IMR-90 (cell line): ENCODE results near the gene SPATA31D3. TPM values are rescaled to one million over a fixed set of nuclear protein-coding genes. Genes with fewer than 3 reads are reported as not detected.

Experiments
- ATAC-seq: fragments of 200-7000 bp; cut with Tn5 transposase; 2 replicates; pipeline ENCODE4 v1.9.1; 2020; ENCODE audit warnings: low read depth, mild to moderate bottlenecking, moderate library complexity
- BruUV-seq: library from RNA; stranded (reverse); fragments of 400-500 nt; replicated peaks from 2 replicates; lab custom pipeline; 2021; lab: Mats Ljungman, UMichigan
- CTCF ChIA-PET: fragments of 300-600 bp; formaldehyde crosslinking; extraction: SDS; loops from one replicate; lab custom pipeline; 2021; ENCODE audit warnings: antibody characterized with exemption; lab: Yijun Ruan, JAX
- POLR2A ChIA-PET: fragments of 300-600 bp; sonication (Branson Sonifier 250); formaldehyde crosslinking; loops from one replicate; lab custom pipeline; 2022; ENCODE audit warnings: antibody characterized with exemption; ENCODE audit not compliant: unreplicated experiment; lab: Charles Lee
- DNase-seq: peaks from one replicate; pipeline ENCODE4 v3.0.0; 2013
- H2AFZ ChIP-seq: replicated peaks from 2 replicates; pipeline ENCODE3; 2013; ENCODE audit warnings: low read length, mild to moderate bottlenecking; ENCODE audit not compliant: poor library complexity
- H2AK5ac ChIP-seq: 2 replicates; pipeline ENCODE4 v1.6.1; 2013; ENCODE audit warnings: low read depth, low read length, inconsistent platforms
- H2AK9ac ChIP-seq: replicated peaks from 2 replicates; pipeline ENCODE3; 2013; ENCODE audit warnings: mild to moderate bottlenecking, low read depth, low read length, moderate library complexity; ENCODE audit not compliant: poor library complexity
- H2BK120ac ChIP-seq: 2 replicates; pipeline ENCODE4 v1.6.1; 2013; ENCODE audit warnings: low read depth, low read length, inconsistent platforms
- H2BK15ac ChIP-seq: 3 replicates; pipeline ENCODE4 v1.6.1; 2013; ENCODE audit warnings: low read depth, low read length, inconsistent platforms
- H2BK20ac ChIP-seq: 2 replicates; pipeline ENCODE4 v1.6.1; 2013; ENCODE audit warnings: low read depth, mild to moderate bottlenecking, inconsistent platforms, low read length, moderate library complexity
- H2BK5ac ChIP-seq: 2 replicates; pipeline ENCODE4 v1.6.1; 2013; ENCODE audit warnings: mild to moderate bottlenecking, low read depth, low read length, inconsistent platforms; ENCODE audit not compliant: poor library complexity, severe bottlenecking
- H3K14ac ChIP-seq: replicated peaks from 2 replicates; pipeline ENCODE4 v1.6.1; 2013; ENCODE audit warnings: low read depth, low read length, inconsistent platforms
- H3K18ac ChIP-seq: 2 replicates; pipeline ENCODE4 v1.6.1; 2013; ENCODE audit warnings: low read depth, low read length, control low read depth
- H3K23ac ChIP-seq: 2 replicates; pipeline ENCODE4 v1.6.1; 2013; ENCODE audit warnings: low read depth, low read length, inconsistent platforms
- H3K27ac ChIP-seq: 2 replicates; pipeline ENCODE4 v1.5.1; 2013; ENCODE audit warnings: mild to moderate bottlenecking, control low read depth, low read length; ENCODE audit not compliant: insufficient read depth
- H3K27me3 ChIP-seq: 2 replicates; pipeline ENCODE4 v1.6.1; 2013; ENCODE audit warnings: low read length; ENCODE audit not compliant: control insufficient read depth, insufficient read depth
- H3K36me3 ChIP-seq: 2 replicates; pipeline ENCODE4 v1.6.1; 2013; ENCODE audit warnings: low read length, mixed read lengths; ENCODE audit not compliant: control insufficient read depth, insufficient read depth
- H3K4ac ChIP-seq: 2 replicates; pipeline ENCODE4 v1.6.1; 2013; ENCODE audit warnings: low read depth, low read length, inconsistent platforms
- H3K4me1 ChIP-seq: 2 replicates; pipeline ENCODE4 v1.6.1; 2013; ENCODE audit warnings: low read length, mixed read lengths; ENCODE audit not compliant: control insufficient read depth, insufficient read depth
- H3K4me2 ChIP-seq: 2 replicates; pipeline ENCODE4 v1.6.1; 2013; ENCODE audit warnings: low read depth, mild to moderate bottlenecking, control low read depth, low read length, moderate library complexity
- H3K4me3 ChIP-seq: 2 replicates; pipeline ENCODE4 v1.5.1; 2013; ENCODE audit warnings: low read depth, mild to moderate bottlenecking, control low read depth, low read length, moderate library complexity; ENCODE audit not compliant: insufficient read depth
- H3K56ac ChIP-seq: 2 replicates; pipeline ENCODE4 v1.6.1; 2013; ENCODE audit warnings: low read length, inconsistent platforms; ENCODE audit not compliant: insufficient read depth; ENCODE audit errors: extremely low read depth
- H3K79me1 ChIP-seq, 2 experiments: 2 replicates each; pipeline ENCODE4 v1.6.1; 2013; ENCODE audit warnings: low read length in 2 of 2, inconsistent platforms in 1 of 2, low read depth in 1 of 2
- H3K9ac ChIP-seq: 2 replicates; pipeline ENCODE4 v1.6.1; 2013; ENCODE audit warnings: low read depth, low read length, control low read depth
- H3K9me1 ChIP-seq: 2 replicates; pipeline ENCODE4 v1.6.1; 2013; ENCODE audit warnings: low read length, inconsistent platforms; ENCODE audit not compliant: insufficient read depth
- H3K9me3 ChIP-seq: 2 replicates; pipeline ENCODE4 v1.6.1; 2013; ENCODE audit warnings: low read length; ENCODE audit not compliant: control insufficient read depth, insufficient read depth
- H4K20me1 ChIP-seq: 2 replicates; pipeline ENCODE4 v1.6.1; 2013; ENCODE audit warnings: low read length, inconsistent platforms; ENCODE audit not compliant: insufficient read depth
- H4K5ac ChIP-seq: 2 replicates; pipeline ENCODE4 v1.6.1; 2013; ENCODE audit warnings: mild to moderate bottlenecking, low read depth, low read length, control low read depth
- H4K8ac ChIP-seq, 2 experiments: 2 replicates each; pipeline ENCODE4 v1.6.1; 2013; ENCODE audit warnings: low read depth in 2 of 2, low read length in 2 of 2, control low read depth in 1 of 2, inconsistent platforms in 1 of 2
- H4K91ac ChIP-seq: 2 replicates; pipeline ENCODE4 v1.6.1; 2013; ENCODE audit warnings: low read depth, low read length, inconsistent platforms; ENCODE audit not compliant: insufficient read depth
- BHLHE40 ChIP-seq: fragments of 150-350 bp; IDR thresholded peaks from 2 replicates; pipeline ENCODE4 v1.6.1; 2016; ENCODE audit warnings: mild to moderate bottlenecking, low read depth, low read length
- CEBPB ChIP-seq: IDR thresholded peaks from 2 replicates; pipeline ENCODE4 v1.6.1; 2012; ENCODE audit warnings: low read depth, low read length, improper control_type of control experiment
- CHD1 ChIP-seq: IDR thresholded peaks from 2 replicates; pipeline ENCODE4 v1.6.1; 2012; ENCODE audit warnings: low read depth, low read length, improper control_type of control experiment
- CTCF ChIP-seq: conservative IDR thresholded peaks from 2 replicates; pipeline ENCODE4 v1.5.1; 2012; ENCODE audit warnings: mild to moderate bottlenecking, low read depth, low read length, improper control_type of control experiment
- ELK1 ChIP-seq: fragments of 150-350 bp; IDR thresholded peaks from 2 replicates; pipeline ENCODE4 v1.6.1; 2016; ENCODE audit warnings: low read depth, mild to moderate bottlenecking, low read length, moderate library complexity, borderline replicate concordance
- FOS ChIP-seq: fragments of 150-350 bp; IDR thresholded peaks from 2 replicates; pipeline ENCODE4 v1.6.1; 2016; ENCODE audit warnings: low read depth, low read length
- MAFK ChIP-seq: IDR thresholded peaks from 2 replicates; pipeline ENCODE4 v1.6.1; 2012; ENCODE audit warnings: low read depth, low read length, improper control_type of control experiment
- MAZ ChIP-seq: IDR thresholded peaks from 2 replicates; pipeline ENCODE4 v1.6.1; 2012; ENCODE audit warnings: low read depth, mild to moderate bottlenecking, low read length, improper control_type of control experiment, moderate library complexity, borderline replicate concordance
- MXI1 ChIP-seq: IDR thresholded peaks from 2 replicates; pipeline ENCODE4 v1.6.1; 2012; ENCODE audit warnings: low read depth, mild to moderate bottlenecking, low read length, moderate library complexity, borderline replicate concordance
- NFE2L2 ChIP-seq: fragments of 150-350 bp; IDR thresholded peaks from 2 replicates; pipeline ENCODE4 v1.6.1; 2016; ENCODE audit warnings: low read depth, mild to moderate bottlenecking, low read length
- POLR2A ChIP-seq: IDR thresholded peaks from 2 replicates; pipeline ENCODE4 v1.6.1; 2012; ENCODE audit warnings: mild to moderate bottlenecking, low read depth, low read length
- RAD21 ChIP-seq: IDR thresholded peaks from 2 replicates; pipeline ENCODE4 v1.6.1; 2012; ENCODE audit warnings: low read length, improper control_type of control experiment
- RCOR1 ChIP-seq: IDR thresholded peaks from 2 replicates; pipeline ENCODE4 v1.6.1; 2012; ENCODE audit warnings: mild to moderate bottlenecking, low read length, improper control_type of control experiment; ENCODE audit not compliant: insufficient replicate concordance
- RFX5 ChIP-seq: IDR thresholded peaks from 2 replicates; pipeline ENCODE4 v1.8.0; 2012; ENCODE audit warnings: low read depth, mild to moderate bottlenecking, low read length, moderate library complexity
- SMC3 ChIP-seq: fragments of 150-350 bp; IDR thresholded peaks from 2 replicates; pipeline ENCODE4 v1.6.1; 2016; ENCODE audit warnings: low read depth, mild to moderate bottlenecking, antibody characterized with exemption, low read length, moderate library complexity
- WGBS, 2 experiments: methylation state at CpG; one replicate each; pipeline versions ENCODE4 v1.1.5 to v1.1.7; 2013; ENCODE audit warnings: missing lambda C conversion rate in 2 of 2; ENCODE audit not compliant: insufficient read length in 1 of 2; ENCODE audit errors: extremely low coverage in 2 of 2; 5-methylcytosine and 5-hydroxymethylcytosine counted together
- dilution Hi-C: fragments of 300-500 bp; cut with HindIII; formaldehyde crosslinking; loops from one replicate; pipeline ENCODE4 v1.14.3; 2018; ENCODE audit warnings: low sequenced_read_pairs; ENCODE audit not compliant: unreplicated experiment
- in situ Hi-C: fragments of 300-500 bp; cut with MboI; formaldehyde crosslinking; loops from 3 replicates; pipeline ENCODE4 v1.14.3; 2019; ENCODE audit warnings: low sequenced_read_pairs, inconsistent platforms, mixed read lengths
- intact Hi-C: fragments of 100-400 bp; cut with micrococcal nuclease; formaldehyde crosslinking; loops from 2 replicates; pipeline ENCODE4 v1.10.0; 2022
- polyA plus RNA-seq, 3 experiments: library from polyadenylated mRNA; depleted of rRNA; stranded (reverse); fragments of >200 nt; gene quantifications; 2 replicates each; pipeline ENCODE4 v1.2.3, GENCODE V29; 2012; ENCODE audit warnings: low replicate concordance in 1 of 3
- total RNA-seq: library from RNA; depleted of rRNA; stranded (reverse); fragments of >200 nt; gene quantifications from 2 replicates; pipeline ENCODE4 v1.2.3, GENCODE V29; 2012
- TF ChIP-seq, protein P1 (sequence below): fragments of 150-350 bp; IDR thresholded peaks from 2 replicates; pipeline ENCODE4 v1.6.1; 2017; ENCODE audit warnings: mild to moderate bottlenecking, antibody characterized with exemption, low read length, low read depth

Gene SPATA31D3
- total and polyA plus RNA-seq, 2 of the 4 experiments (the other 2 are of a cell fraction), result not detected

DNA sequence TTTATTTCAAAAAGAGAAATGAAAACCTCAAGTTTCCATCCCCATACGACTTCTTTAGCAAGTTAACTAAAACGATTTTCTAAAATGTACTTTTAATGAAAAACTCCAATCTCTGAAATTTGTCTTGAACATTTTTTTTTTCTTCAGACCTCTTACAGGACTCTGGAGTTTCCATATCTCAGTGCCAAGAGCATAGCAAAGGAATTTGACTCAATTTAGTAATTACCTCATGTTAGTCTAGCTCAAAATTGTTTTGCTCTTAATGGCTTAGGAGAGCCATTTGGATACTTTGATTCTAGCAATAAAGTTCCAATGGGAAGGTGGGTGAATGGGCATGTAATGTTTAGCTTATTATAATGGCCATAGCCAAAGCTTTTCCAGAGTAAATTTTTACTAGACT lies 41.1 kb upstream of the SPATA31D3 start:
- H4K5ac ChIP-seq, result no peak overlapping the region
- no peaks in the 10 kb centered on the region for H3K9me1 ChIP-seq
- no peak overlapping the region for H2BK15ac ChIP-seq
- no peak overlapping the region for H3K27ac ChIP-seq
- H4K91ac ChIP-seq, result no peak overlapping the region
- DNase-seq, result peak; percentile 52
- H2BK120ac ChIP-seq, result no peak overlapping the region
- no peak for TF ChIP-seq BHLHE40
- no peak for TF ChIP-seq MAZ
- TF ChIP-seq MXI1, result no peak
- no peak for TF ChIP-seq RFX5
- no peak for TF ChIP-seq NFE2L2
- TF ChIP-seq POLR2A, result no peak
- no peak for TF ChIP-seq SMC3
- TF ChIP-seq CEBPB, result no peak
- no peak for TF ChIP-seq ELK1
- TF ChIP-seq, protein P1, sequence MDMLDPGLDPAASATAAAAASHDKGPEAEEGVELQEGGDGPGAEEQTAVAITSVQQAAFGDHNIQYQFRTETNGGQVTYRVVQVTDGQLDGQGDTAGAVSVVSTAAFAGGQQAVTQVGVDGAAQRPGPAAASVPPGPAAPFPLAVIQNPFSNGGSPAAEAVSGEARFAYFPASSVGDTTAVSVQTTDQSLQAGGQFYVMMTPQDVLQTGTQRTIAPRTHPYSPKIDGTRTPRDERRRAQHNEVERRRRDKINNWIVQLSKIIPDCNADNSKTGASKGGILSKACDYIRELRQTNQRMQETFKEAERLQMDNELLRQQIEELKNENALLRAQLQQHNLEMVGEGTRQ, result no peak
- no peak for TF ChIP-seq CTCF
- no peak for TF ChIP-seq MAFK
- TF ChIP-seq RCOR1, result no peak
- no peak for TF ChIP-seq CHD1
- TF ChIP-seq FOS, result no peak
- TF ChIP-seq RAD21, result no peak
- no peak overlapping the region for H2AFZ ChIP-seq
- no peaks in the 10 kb centered on the region; the same call in 1 of the 2 replicates for H3K27me3 ChIP-seq
- no peak overlapping the region for H2BK20ac ChIP-seq
- H2AK5ac ChIP-seq, result no peak overlapping the region
- H3K9ac ChIP-seq, result no peak overlapping the region
- no CpG with 5 or more reads among the region's 2 CpGs for WGBS, 2 experiments
- dilution Hi-C loops, result no loop called here
- H2AK9ac ChIP-seq, result no peak overlapping the region
- BruUV-seq, result no TSS peak
- no peak overlapping the region for H3K4me2 ChIP-seq
- intact Hi-C loops, result no loop called here
- in situ Hi-C loops, result no loop called here
- H3K4me3 ChIP-seq, result no peak overlapping the region
- POLR2A ChIA-PET, result no interaction called here
- H4K8ac ChIP-seq, result no peak overlapping the region
- H3K36me3 ChIP-seq, result no peaks in the 10 kb centered on the region
- CTCF ChIA-PET, result no interaction called here
- no peak overlapping the region for H3K23ac ChIP-seq
- H3K79me1 ChIP-seq, result no peaks in the 10 kb centered on the region
- no peak for ATAC-seq
- no peak overlapping the region for H3K14ac ChIP-seq
- no peak overlapping the region for H2BK5ac ChIP-seq
- no peaks in the 10 kb centered on the region for H3K9me3 ChIP-seq
- no peak overlapping the region for H3K18ac ChIP-seq
- peaks cover 3% of the 10 kb centered on the region for H3K4me1 ChIP-seq
- H4K20me1 ChIP-seq, result no peaks in the 10 kb centered on the region
- H3K4ac ChIP-seq, result no peak overlapping the region
- no peak overlapping the region for H3K56ac ChIP-seq
